ENCODE measurements around the gene PARD3.

The PARD3 gene

GRCh38 chr10:34479520-34480179, 335.4 kb downstream of the PARD3 start:
- TF ChIP-seq, protein P1, sequence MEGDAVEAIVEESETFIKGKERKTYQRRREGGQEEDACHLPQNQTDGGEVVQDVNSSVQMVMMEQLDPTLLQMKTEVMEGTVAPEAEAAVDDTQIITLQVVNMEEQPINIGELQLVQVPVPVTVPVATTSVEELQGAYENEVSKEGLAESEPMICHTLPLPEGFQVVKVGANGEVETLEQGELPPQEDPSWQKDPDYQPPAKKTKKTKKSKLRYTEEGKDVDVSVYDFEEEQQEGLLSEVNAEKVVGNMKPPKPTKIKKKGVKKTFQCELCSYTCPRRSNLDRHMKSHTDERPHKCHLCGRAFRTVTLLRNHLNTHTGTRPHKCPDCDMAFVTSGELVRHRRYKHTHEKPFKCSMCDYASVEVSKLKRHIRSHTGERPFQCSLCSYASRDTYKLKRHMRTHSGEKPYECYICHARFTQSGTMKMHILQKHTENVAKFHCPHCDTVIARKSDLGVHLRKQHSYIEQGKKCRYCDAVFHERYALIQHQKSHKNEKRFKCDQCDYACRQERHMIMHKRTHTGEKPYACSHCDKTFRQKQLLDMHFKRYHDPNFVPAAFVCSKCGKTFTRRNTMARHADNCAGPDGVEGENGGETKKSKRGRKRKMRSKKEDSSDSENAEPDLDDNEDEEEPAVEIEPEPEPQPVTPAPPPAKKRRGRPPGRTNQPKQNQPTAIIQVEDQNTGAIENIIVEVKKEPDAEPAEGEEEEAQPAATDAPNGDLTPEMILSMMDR (conservative IDR thresholded peaks at IDR 0.05; ENCODE audit: low read depth, low read length) = no peak
- Histone ChIP-seq H3K4me3 (IDR thresholded peaks at IDR 0.05; ENCODE audit: insufficient read depth, low read depth, low read length) (no peak overlapping the region), H2AFZ (ENCODE audit: low read depth) (no peak overlapping the region), H3K27ac (no peak overlapping the region), H3K4me1 (ENCODE audit: low read depth, poor library complexity, severe bottlenecking) (no peaks in the 10 kb centered on the region), H3K79me2 (ENCODE audit: insufficient read depth, low read depth) (no peaks in the 10 kb centered on the region), H4K20me1 (ENCODE audit: insufficient read depth) (no peaks in the 10 kb centered on the region), H3K9ac (no peak overlapping the region), H3K27me3 (ENCODE audit: insufficient read depth, low read depth) (no peaks in the 10 kb centered on the region), H3K36me3 (ENCODE audit: insufficient read depth) (no peaks in the 10 kb centered on the region), H3K4me2 (no peak overlapping the region)

DNA sequence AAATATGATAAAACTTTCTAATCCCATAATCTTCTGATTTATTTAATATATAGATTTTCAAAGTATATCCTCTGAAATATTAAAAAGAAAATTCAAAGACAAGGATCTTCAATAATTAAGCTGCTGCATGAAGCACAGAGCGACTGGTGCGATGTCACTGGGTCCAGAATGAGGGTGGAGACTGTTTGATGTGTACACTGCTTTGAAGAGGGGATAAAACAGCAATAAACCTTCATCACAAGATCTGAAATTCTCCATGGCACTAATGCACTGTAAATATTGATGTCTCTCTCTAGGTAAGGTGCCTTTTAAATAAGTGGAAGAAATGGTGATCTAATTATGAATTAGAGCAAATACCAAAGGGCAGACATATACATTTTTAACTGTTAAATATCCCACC, 337.8 kb downstream of the PARD3 start:
- Histone ChIP-seq H3K79me2 (ENCODE audit: insufficient read depth, low read depth) (no peaks in the 10 kb centered on the region), H3K4me3 (IDR thresholded peaks at IDR 0.05; ENCODE audit: insufficient read depth, low read depth, low read length) (no peak overlapping the region), H3K4me1 (ENCODE audit: low read depth, poor library complexity, severe bottlenecking) (no peaks in the 10 kb centered on the region), H4K20me1 (ENCODE audit: insufficient read depth) (no peaks in the 10 kb centered on the region), H3K27me3 (ENCODE audit: insufficient read depth, low read depth) (no peaks in the 10 kb centered on the region), H3K4me2 (no peak overlapping the region), H3K36me3 (ENCODE audit: insufficient read depth) (no peaks in the 10 kb centered on the region), H3K27ac (no peak overlapping the region), H2AFZ (ENCODE audit: low read depth) (no peak overlapping the region), H3K9ac (no peak overlapping the region)
- TF ChIP-seq, protein P1 (conservative IDR thresholded peaks at IDR 0.05; ENCODE audit: low read depth, low read length) = no peak

DNA sequence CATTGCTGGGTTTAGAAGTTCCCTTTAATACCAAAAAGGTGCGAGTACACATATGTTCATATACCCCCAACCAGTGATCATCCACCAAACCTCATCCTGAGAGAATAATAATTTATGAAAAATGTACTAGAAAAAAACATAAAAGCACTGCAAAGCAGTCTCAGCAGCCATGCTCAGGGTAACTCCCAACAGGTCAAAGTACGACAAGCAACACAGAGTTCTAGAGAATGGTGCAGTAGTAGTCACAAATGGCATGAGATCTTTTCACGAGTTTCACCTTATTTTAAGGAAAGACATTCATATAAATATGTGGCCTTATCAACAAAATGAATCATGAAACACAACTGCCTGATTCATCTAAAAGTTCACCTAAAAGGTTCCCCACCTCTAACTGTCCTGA, 338.5 kb downstream of the PARD3 start:
- H3K36me3 ChIP-seq (ENCODE audit: insufficient read depth) = no peaks in the 10 kb centered on the region
- H3K27me3 ChIP-seq (ENCODE audit: insufficient read depth, low read depth) = no peaks in the 10 kb centered on the region
- H3K9ac ChIP-seq = no peak overlapping the region
- no peaks in the 10 kb centered on the region for H3K4me1 ChIP-seq (ENCODE audit: low read depth, poor library complexity, severe bottlenecking)
- no peak overlapping the region for H2AFZ ChIP-seq (ENCODE audit: low read depth)
- H3K4me3 ChIP-seq (IDR thresholded peaks at IDR 0.05; ENCODE audit: insufficient read depth, low read depth, low read length) = no peak overlapping the region
- no peak overlapping the region for H3K4me2 ChIP-seq
- TF ChIP-seq, protein P1 (conservative IDR thresholded peaks at IDR 0.05; ENCODE audit: low read depth, low read length) = no peak
- H4K20me1 ChIP-seq (ENCODE audit: insufficient read depth) = no peaks in the 10 kb centered on the region
- H3K27ac ChIP-seq = no peak overlapping the region
- H3K79me2 ChIP-seq (ENCODE audit: insufficient read depth, low read depth) = no peaks in the 10 kb centered on the region

DNA sequence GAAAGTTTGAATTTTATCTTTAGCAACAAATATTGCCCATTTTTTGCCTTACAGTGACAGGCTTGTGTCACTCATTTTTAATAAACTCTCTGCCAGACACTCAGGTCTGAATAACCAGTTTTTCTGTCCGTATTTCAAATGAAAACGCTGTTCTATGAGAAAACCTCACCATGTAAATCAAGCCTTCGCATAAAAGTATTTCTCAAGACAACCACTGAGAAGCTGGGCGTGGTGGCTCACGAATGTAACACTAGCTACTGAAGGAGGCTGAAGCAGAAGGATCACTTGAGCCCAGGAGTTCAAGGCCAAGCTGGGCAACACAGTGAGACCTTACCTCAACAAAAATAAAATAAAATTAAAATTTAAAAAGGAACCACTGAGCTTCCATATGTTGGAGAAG, 339.3 kb downstream of the PARD3 start:
- TF ChIP-seq, protein P1 (conservative IDR thresholded peaks at IDR 0.05; ENCODE audit: low read depth, low read length) = no peak
- Histone ChIP-seq H3K27ac (no peak overlapping the region), H3K4me2 (no peak overlapping the region), H3K4me3 (IDR thresholded peaks at IDR 0.05; ENCODE audit: insufficient read depth, low read depth, low read length) (no peak overlapping the region), H3K4me1 (ENCODE audit: low read depth, poor library complexity, severe bottlenecking) (no peaks in the 10 kb centered on the region), H3K36me3 (ENCODE audit: insufficient read depth) (no peaks in the 10 kb centered on the region), H3K27me3 (ENCODE audit: insufficient read depth, low read depth) (no peaks in the 10 kb centered on the region), H2AFZ (ENCODE audit: low read depth) (no peak overlapping the region), H4K20me1 (ENCODE audit: insufficient read depth) (no peaks in the 10 kb centered on the region), H3K79me2 (ENCODE audit: insufficient read depth, low read depth) (no peaks in the 10 kb centered on the region), H3K9ac (no peak overlapping the region)

Data from KMS-11 (cell line).